Stimulated activated naive CD8-positive, alpha-beta T cell treated with anti-CD3 and anti-CD28 coated beads, Interleukin-15, amount 100 ng/mL, for 72 hours (primary cell): ENCODE results near the gene SUN1.
"Not testable (repeated sequence)": the region's sequence is repeated elsewhere in the genome, so short reads cannot be mapped to it uniquely, and the experiment has no call there.

ENCODE experiments used
- ATAC-seq: fragments of 150-1000 bp; cut with Tn5 transposase; 2 replicates; pipeline ENCODE4 v1.10.0; 2021; ENCODE audit warnings: mild to moderate bottlenecking, moderate library complexity
- DNase-seq, 2 donors: peaks; one replicate each; pipeline ENCODE4 v3.0.0; 2021 to 2022
- H3K27ac Mint-ChIP-seq, 2 donors: one replicate each; pipeline ENCODE4 v1.8.0; 2022; ENCODE audit warnings: mild to moderate bottlenecking in 2 of 2, mixed read lengths in 2 of 2, moderate library complexity in 2 of 2
- H3K27me3 Mint-ChIP-seq: one replicate; pipeline ENCODE4 v1.8.0; 2022; ENCODE audit warnings: mixed read lengths
- H3K4me1 Mint-ChIP-seq: one replicate; pipeline ENCODE4 v1.8.0; 2022; ENCODE audit warnings: mild to moderate bottlenecking, mixed read lengths
- H3K4me3 Mint-ChIP-seq, 2 donors: one replicate each; pipeline ENCODE4 v1.8.0; 2022; ENCODE audit warnings: mild to moderate bottlenecking in 2 of 2, mixed read lengths in 2 of 2, moderate library complexity in 1 of 2
- H3K9me3 Mint-ChIP-seq, 2 donors: one replicate each; pipeline ENCODE4 v1.8.0; 2022; ENCODE audit warnings: mixed read lengths in 2 of 2

The SUN1 gene

GRCh38 chr7:840001-840600 is 7.8 kb downstream of the SUN1 start:
- no peak for ATAC-seq
- Mint-ChIP-seq H3K4me1 (peaks cover 23% of the 10 kb centered on the region), H3K9me3 (no peaks in the 10 kb centered on the region), H3K27me3 (no peaks in the 10 kb centered on the region), H3K4me3 (no peak overlapping the region), H3K27ac (no peak overlapping the region)
- DNase-seq: no peak

GRCh38 chr7:841943-842342 is 9.7 kb downstream of the SUN1 start:
- no peaks in the 10 kb centered on the region for H3K9me3 Mint-ChIP-seq
- no peak for ATAC-seq
- H3K27me3 Mint-ChIP-seq: no peaks in the 10 kb centered on the region
- no peak overlapping the region for H3K4me3 Mint-ChIP-seq
- H3K27ac Mint-ChIP-seq: no peak overlapping the region
- peaks cover 5% of the 10 kb centered on the region for H3K4me1 Mint-ChIP-seq
- DNase-seq: no peak

- ATAC-seq (no peak), DNase-seq (no peak)
- peaks cover 4% of the 10 kb centered on the region for H3K4me1 Mint-ChIP-seq
- H3K27ac Mint-ChIP-seq: peak overlapping the region in 1 of 2 donors; percentile 69
- H3K4me3 Mint-ChIP-seq: no peak overlapping the region
- no peaks in the 10 kb centered on the region for H3K9me3 Mint-ChIP-seq
- no peaks in the 10 kb centered on the region for H3K27me3 Mint-ChIP-seq
Measured at GRCh38 chr7:842431-843031, 10.3 kb downstream of the SUN1 start.

- Mint-ChIP-seq H3K27me3 (no peaks in the 10 kb centered on the region), H3K4me1 (peaks cover 4% of the 10 kb centered on the region), H3K27ac (no peak overlapping the region), H3K9me3 (no peaks in the 10 kb centered on the region), H3K4me3 (no peak overlapping the region)
- DNase-seq (no peak), ATAC-seq (no peak)
Measured at GRCh38 chr7:843230-843629, 11.0 kb downstream of the SUN1 start.

- no peaks in the 10 kb centered on the region for H3K27me3 Mint-ChIP-seq
Measured at GRCh38 chr7:844043-844442, 11.8 kb downstream of the SUN1 start.

GRCh38 chr7:844514-844913 is 12.2 kb downstream of the SUN1 start:
- Mint-ChIP-seq H3K9me3 (no peaks in the 10 kb centered on the region), H3K4me1 (no peaks in the 10 kb centered on the region), H3K4me3 (no peak overlapping the region), H3K27me3 (no peaks in the 10 kb centered on the region), H3K27ac (no peak overlapping the region)
- ATAC-seq (no peak), DNase-seq (no peak)

More at GRCh38 chr7:844043-844442, 11.8 kb downstream of the SUN1 start:
- ATAC-seq: no peak
- no peak overlapping the region for H3K27ac Mint-ChIP-seq
- DNase-seq: no peak
- H3K4me3 Mint-ChIP-seq: no peak overlapping the region
- no peaks in the 10 kb centered on the region for H3K4me1 Mint-ChIP-seq
- H3K9me3 Mint-ChIP-seq: no peaks in the 10 kb centered on the region

- DNase-seq: no peak
- H3K4me1 Mint-ChIP-seq: no peaks in the 10 kb centered on the region
- no peak for ATAC-seq
- no peak overlapping the region for H3K4me3 Mint-ChIP-seq
- H3K27ac Mint-ChIP-seq: no peak overlapping the region
- no peaks in the 10 kb centered on the region for H3K27me3 Mint-ChIP-seq
- no peaks in the 10 kb centered on the region for H3K9me3 Mint-ChIP-seq
Measured at GRCh38 chr7:845091-845490, 12.8 kb downstream of the SUN1 start.

- ATAC-seq (no peak), DNase-seq (no peak)
- H3K4me1 Mint-ChIP-seq: no peaks in the 10 kb centered on the region
- no peak overlapping the region for H3K4me3 Mint-ChIP-seq
- H3K27ac Mint-ChIP-seq: no peak overlapping the region
- no peaks in the 10 kb centered on the region for H3K9me3 Mint-ChIP-seq
- H3K27me3 Mint-ChIP-seq: no peaks in the 10 kb centered on the region
Measured at GRCh38 chr7:845731-846130, 13.5 kb downstream of the SUN1 start.

GRCh38 chr7:846958-847650 is 14.8 kb downstream of the SUN1 start:
- not testable (repeated sequence) for H3K4me1 Mint-ChIP-seq, H3K9me3 Mint-ChIP-seq, ATAC-seq, DNase-seq, H3K27me3 Mint-ChIP-seq, H3K4me3 Mint-ChIP-seq
- peak overlapping the region in 1 of 2 donors; percentile 46 for H3K27ac Mint-ChIP-seq

GRCh38 chr7:847728-848127 is 15.5 kb downstream of the SUN1 start:
- not testable (repeated sequence) for H3K4me3 Mint-ChIP-seq, ATAC-seq, H3K9me3 Mint-ChIP-seq, DNase-seq, H3K27ac Mint-ChIP-seq, H3K27me3 Mint-ChIP-seq, H3K4me1 Mint-ChIP-seq

- DNase-seq: no peak
- H3K9me3 Mint-ChIP-seq: no peaks in the 10 kb centered on the region
- H3K27ac Mint-ChIP-seq: peak overlapping the region in 1 of 2 donors; percentile 43
- no peaks in the 10 kb centered on the region for H3K4me1 Mint-ChIP-seq
- no peak overlapping the region for H3K4me3 Mint-ChIP-seq
- ATAC-seq: no peak
- no peaks in the 10 kb centered on the region for H3K27me3 Mint-ChIP-seq
Measured at GRCh38 chr7:849145-849544, 16.9 kb downstream of the SUN1 start.

- DNase-seq (no peak), ATAC-seq (no peak)
- no peak overlapping the region for H3K27ac Mint-ChIP-seq
- H3K4me1 Mint-ChIP-seq: no peaks in the 10 kb centered on the region
- H3K4me3 Mint-ChIP-seq: no peak overlapping the region
- no peaks in the 10 kb centered on the region for H3K9me3 Mint-ChIP-seq
- no peaks in the 10 kb centered on the region for H3K27me3 Mint-ChIP-seq
Measured at GRCh38 chr7:849781-850180, 17.5 kb downstream of the SUN1 start.

GRCh38 chr7:851204-851603 is 18.9 kb downstream of the SUN1 start:
- Mint-ChIP-seq H3K27ac (no peak overlapping the region), H3K4me1 (no peaks in the 10 kb centered on the region), H3K4me3 (no peak overlapping the region), H3K27me3 (no peaks in the 10 kb centered on the region), H3K9me3 (no peaks in the 10 kb centered on the region)
- DNase-seq: no peak
- ATAC-seq: no peak

- H3K4me3 Mint-ChIP-seq: no peak overlapping the region
- DNase-seq: no peak
- no peaks in the 10 kb centered on the region for H3K9me3 Mint-ChIP-seq
- H3K4me1 Mint-ChIP-seq: no peaks in the 10 kb centered on the region
- H3K27ac Mint-ChIP-seq: no peak overlapping the region
- ATAC-seq: no peak
- no peaks in the 10 kb centered on the region for H3K27me3 Mint-ChIP-seq
Measured at GRCh38 chr7:853366-854117, 21.3 kb downstream of the SUN1 start.

- no peak for DNase-seq
- no peaks in the 10 kb centered on the region for H3K4me1 Mint-ChIP-seq
- H3K27ac Mint-ChIP-seq: no peak overlapping the region
- no peak for ATAC-seq
- H3K4me3 Mint-ChIP-seq: no peak overlapping the region
- no peaks in the 10 kb centered on the region for H3K9me3 Mint-ChIP-seq
- H3K27me3 Mint-ChIP-seq: no peaks in the 10 kb centered on the region
Measured at GRCh38 chr7:854118-854775, 22.0 kb downstream of the SUN1 start.
